Measurements from ENCODE around the gene GABARAP. TPM values are rescaled to one million over a fixed set of nuclear protein-coding genes. Genes with fewer than 3 reads are reported as not detected.

GABARAP gene
- total RNA-seq, 2 donors from 2014 or later, result 167 to 298 TPM

DNA sequence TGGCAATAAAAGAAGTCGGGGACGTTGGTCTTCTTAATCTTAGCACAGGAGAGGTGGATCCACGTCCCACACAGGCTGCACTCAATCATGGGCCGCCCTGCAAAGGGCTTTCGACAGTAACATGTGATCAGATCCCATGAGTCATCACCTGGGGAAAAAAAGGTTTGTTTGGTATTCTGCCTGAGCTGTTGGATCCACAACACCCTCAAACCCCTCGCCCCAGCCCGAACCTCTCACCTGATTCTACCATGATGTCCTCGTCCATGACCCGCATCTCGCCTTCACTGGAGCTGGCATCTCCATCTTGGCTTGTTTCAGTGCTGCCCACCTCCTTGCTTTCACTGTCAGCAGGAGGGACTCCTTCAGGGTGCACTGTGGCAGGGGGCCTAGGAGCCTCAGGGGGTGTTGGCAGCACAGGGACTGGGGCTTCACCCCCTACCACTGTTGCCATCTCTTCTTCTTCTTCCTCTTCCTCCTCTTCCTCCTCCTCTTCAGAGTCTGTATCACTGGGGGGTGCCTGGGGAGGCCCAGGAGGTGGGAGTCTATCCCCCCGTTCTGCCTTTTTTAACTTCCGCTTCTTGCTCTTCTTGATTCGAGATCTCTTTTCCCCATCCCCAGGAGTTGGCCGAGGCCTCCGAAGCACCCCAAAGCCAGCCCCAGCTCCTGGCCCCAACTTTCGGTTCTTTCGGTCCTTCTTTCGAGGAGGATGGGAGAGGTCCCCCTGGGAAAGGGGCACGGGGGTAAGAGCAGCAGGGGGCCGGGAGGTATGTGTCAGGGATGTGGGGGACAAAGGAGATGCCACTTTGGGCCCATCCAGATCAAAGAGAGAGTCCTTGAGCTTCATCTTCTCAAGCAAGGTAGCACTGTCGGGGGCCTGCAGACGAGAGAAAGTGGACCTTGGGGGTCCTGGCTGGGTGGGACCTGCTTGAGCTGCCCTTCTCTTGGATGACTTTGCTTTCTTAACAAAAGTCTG is 6.3 kb downstream of the GABARAP start:
- no peak for ATAC-seq
- Mint-ChIP-seq H3K27ac (peak overlapping the region in 1 of 2 donors; percentile 91), H3K36me3 (peaks cover 34 to 39% of the 10 kb centered on the region in 2 donors), H3K9me3 (no peaks in the 10 kb centered on the region)
- no peak for DNase-seq (ENCODE audit: low spot score in 2 of 2)

DNA sequence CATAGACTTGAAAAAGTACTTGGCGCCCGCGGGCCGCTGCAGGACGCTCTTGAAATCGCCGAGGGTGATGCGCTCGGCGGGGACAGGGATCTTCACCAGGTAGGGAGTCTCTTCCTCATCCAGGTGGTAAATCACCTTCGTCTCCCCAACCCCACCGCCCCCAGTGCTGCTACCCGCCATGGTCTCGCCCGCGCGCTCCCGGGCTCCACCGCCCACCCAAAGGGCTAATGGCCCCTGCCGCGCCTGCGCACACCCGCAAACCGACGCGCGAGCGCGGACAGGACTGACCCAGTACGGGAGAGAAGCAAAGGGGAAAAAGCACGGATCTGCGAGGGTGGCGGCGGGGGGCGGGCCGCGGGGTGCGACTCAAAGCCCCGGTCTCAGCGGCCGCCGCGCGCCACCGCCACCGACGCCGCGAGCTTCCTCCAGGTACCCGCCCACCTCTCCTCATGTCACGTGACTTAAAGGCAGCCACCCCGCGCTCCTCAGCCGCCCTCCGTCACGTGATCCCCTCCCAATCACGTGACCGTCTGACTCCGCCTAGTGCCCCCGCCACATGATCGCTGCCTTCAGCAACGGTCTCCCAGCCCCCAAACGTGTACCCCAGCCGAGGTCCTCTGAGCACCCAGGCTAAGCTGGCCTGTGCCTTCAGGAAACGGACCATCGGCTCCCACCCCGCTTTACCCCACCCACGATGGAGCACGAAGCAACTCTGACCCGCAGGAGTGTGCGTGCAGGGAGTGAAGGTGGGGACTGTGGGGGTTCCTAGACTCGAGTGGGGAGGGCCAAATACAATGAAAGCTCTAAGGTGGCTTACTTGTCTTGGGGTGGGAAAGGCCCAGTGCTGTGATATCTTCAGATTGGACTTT is 7.9 kb downstream of the GABARAP start, which contains the start of gene DVL2:
Gene DVL2, minus strand, starts transcription at position 435 of the 869 bp plus-strand sequence. Its CDS starts 255 bp downstream, at position 180.
- Mint-ChIP-seq H3K27ac (peak within 1 kb of the TSS; percentile 92 to 97), H3K36me3 (peaks cover 28 to 43% of the 10 kb centered on the region in 2 donors), H3K9me3 (no peaks in the 10 kb centered on the region)
- peak; percentile 62 to 63 for ATAC-seq
- peak; percentile 92 to 96 for DNase-seq (ENCODE audit: low spot score in 2 of 2)

DNA sequence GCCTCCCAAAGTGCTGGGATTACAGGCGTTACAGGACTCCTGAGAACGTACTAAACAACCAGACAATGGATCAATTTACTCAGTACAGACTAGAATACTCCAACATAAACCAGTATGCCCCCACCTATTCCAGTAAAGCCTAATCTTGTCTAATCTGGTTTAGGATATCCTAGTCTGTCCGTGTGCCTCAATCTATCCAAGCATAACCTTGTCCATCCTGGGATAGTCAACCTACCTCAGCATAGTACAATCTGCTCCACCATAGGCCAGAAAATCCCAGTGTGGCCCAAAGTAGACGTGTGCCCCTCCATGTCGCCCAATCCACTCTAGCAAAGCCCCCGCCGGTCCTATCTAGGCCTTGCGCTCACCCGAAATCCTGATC is 8.6 kb downstream of the GABARAP start:
- ATAC-seq, result peak; percentile 1 to 17

DNA sequence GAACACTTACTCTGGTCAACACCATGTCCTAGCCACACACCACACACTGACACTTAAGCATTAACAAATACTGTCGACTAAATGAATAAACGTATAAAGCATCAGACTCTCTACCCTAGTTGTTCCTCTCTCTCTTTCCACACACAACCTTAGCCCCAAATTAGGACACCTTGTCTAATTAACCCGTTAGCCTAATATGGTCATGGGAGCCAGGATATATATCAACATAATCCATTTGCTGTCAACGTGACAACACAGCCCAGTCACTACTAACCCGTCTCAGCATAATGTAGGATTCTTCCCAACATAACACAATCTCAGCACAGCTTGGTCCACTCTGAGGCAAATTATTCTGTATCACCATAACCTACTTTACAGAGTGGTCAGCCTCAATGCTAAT is 10.1 kb downstream of the GABARAP start:
- peaks cover 32 to 48% of the 10 kb centered on the region in 2 donors for H3K36me3 Mint-ChIP-seq
- H3K9me3 Mint-ChIP-seq, result no peaks in the 10 kb centered on the region
- ATAC-seq (no peak), DNase-seq (ENCODE audit: low spot score in 2 of 2) (no peak)
- H3K27ac Mint-ChIP-seq, result peak overlapping the region in 1 of 2 donors; percentile 18

More for the DNA sequence above, 8.6 kb downstream of the GABARAP start:
- peak overlapping the region; percentile 90 to 92 for H3K27ac Mint-ChIP-seq
- peaks cover 28 to 43% of the 10 kb centered on the region in 2 donors for H3K36me3 Mint-ChIP-seq
- DNase-seq (ENCODE audit: low spot score in 2 of 2), result peak in 1 of 2 donors; percentile 28
- no peaks in the 10 kb centered on the region for H3K9me3 Mint-ChIP-seq

DNA sequence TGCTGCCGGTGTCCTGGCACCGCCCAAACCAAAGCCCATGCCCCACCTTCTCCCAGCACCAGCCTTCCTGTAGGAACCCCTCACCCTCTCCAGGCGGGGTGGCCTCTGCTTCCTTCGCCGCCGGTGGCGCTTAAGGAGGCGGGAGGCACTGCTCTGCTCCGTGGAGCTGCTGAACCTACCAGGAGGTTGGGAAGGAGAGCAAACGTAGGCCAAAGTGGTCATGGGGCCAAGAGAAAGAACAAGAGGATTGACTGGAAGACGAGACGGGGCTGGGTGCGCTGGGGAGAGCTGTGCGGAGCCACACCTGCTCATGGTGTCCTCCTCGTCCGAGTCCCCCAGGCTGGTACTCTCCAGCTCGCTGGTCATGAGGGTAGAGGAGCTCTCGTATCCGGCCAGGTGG is 12.7 kb downstream of the GABARAP start:
- ATAC-seq (no peak), DNase-seq (ENCODE audit: low spot score in 2 of 2) (no peak)
- Mint-ChIP-seq H3K27ac (no peak overlapping the region), H3K36me3 (peaks cover 25 to 36% of the 10 kb centered on the region in 2 donors), H3K9me3 (no peaks in the 10 kb centered on the region)

DNA sequence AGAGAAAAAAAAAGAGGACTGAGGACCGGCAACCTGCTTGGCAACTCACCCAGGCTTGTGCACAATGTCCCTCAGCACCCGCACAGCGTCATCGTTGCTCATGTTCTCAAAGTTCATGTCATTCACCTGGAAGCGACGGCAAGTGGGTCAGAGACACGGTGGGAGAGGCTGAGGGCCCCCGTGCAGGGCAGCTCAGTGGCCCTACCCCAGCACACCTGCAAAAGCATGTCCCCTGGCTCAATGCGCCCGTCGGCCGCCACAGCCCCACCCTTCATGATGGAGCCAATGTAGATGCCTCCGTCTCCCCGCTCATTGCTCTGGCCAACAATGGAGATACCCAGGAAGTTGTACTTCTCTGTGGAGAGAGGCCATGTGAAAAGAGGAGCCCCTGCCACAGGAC is 13.3 kb downstream of the GABARAP start:
- no peak overlapping the region for H3K27ac Mint-ChIP-seq
- no peaks in the 10 kb centered on the region for H3K9me3 Mint-ChIP-seq
- H3K36me3 Mint-ChIP-seq, result peaks cover 23 to 37% of the 10 kb centered on the region in 2 donors
- no peak for ATAC-seq
- DNase-seq (ENCODE audit: low spot score in 2 of 2), result no peak

DNA sequence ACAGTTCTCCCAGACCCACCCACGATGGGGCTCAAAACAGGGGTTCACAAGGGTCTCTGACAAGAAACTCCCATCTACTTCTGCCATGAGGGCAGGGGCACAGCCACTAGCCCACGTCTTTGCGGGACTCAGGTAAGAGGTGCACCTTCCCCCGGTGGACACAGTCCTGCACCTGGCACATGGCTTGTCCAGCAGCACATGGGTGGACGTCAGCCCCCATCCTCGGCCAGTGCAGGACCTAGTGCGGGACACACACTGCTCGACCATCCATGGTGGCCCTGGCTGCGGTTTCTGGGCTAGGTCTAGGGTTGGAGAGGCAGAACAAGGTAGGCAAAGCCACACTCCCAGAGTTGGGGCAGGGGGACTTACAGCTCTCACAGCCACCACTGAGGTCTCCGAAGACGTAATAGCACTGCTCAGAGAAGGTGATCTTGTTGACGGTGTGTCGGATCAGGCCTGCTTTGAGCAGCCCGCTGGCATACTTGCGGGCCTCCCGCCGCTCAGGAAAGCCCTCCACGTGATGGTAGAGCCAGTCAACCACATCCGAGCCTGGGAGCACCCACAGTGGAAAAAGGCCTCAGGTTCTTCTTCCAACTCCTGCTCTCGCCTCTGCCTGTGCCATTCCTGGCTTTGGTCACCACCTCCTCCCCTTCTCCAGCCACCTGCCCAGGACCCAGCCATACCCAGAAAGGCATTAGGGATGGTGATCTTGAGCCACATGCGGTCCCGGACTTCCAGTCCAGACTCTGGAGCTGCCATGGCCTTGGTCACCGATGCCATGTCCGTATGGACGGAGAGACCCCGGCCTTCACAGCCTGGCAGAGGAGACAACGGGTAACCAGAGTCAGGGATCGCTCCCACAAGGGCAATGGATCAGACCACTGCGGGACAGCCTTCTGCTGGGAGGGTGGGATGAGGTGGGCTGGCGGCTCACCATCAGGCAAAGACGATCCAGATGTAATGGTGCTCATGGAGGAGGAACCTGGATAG is 15.2 kb downstream of the GABARAP start:
- no peaks in the 10 kb centered on the region for H3K9me3 Mint-ChIP-seq
- peaks cover 8 to 28% of the 10 kb centered on the region in 2 donors for H3K36me3 Mint-ChIP-seq
- DNase-seq (ENCODE audit: low spot score in 2 of 2), result no peak
- ATAC-seq, result peak in 1 of 2 donors; percentile 7
- peak overlapping the region in 1 of 2 donors; percentile 59 for H3K27ac Mint-ChIP-seq

DNA sequence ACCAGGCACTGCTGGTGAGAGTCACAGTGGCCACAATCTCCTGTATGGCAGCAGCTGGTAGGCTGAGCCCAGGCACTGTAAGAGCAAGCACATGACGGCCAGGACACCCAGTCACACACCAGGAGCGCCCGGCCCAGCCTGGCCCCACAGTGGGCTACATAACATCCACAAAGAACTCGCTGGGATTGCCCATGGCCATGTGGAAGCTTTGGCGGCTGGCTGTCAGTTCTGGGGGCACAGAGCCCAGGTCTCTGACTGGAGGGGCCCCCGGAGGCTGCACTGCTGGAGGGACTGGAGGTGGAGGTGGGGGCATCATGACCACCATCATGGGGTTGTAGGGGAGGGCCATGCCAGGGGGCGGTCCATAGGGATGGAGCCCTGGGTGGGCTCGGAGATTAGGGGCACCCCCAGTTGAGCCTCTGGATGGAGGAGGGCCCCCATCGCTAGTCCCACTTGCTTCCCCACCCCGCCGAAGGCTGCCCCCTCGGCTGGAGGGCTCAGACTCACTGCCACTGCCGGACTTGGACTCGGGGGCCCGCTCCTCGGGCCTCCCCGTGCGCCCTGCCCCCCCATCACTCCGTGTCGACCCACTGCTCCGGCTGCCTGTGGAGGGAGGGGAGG is 16.4 kb downstream of the GABARAP start:
- H3K36me3 Mint-ChIP-seq, result peaks cover 14 to 32% of the 10 kb centered on the region in 2 donors

DNA sequence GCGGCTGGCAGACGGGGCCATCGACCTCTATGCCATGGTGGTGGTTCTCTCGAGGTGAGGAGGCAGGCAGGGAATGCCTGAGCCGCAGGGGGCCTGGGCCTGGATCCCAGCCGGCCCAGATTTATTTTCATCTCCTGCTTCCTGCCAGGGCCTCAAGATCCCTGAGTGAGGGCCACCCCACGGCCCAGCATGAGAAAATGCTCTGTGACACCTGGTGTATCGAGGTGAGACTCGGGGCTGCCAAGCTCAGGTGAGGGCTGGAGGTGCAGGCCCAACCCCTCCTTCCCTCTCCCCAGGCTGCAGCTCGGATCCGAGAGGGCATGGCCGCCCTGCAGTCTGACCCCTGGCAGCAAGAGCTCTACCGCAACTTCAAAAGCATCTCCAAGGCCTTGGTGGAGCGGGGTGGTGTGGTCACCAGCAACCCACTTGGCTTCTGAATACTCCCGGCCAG is 17.6 kb downstream of the GABARAP start:
- no peak for DNase-seq (ENCODE audit: low spot score in 2 of 2)
- Mint-ChIP-seq H3K36me3 (peaks cover 20 to 43% of the 10 kb centered on the region in 2 donors), H3K9me3 (no peaks in the 10 kb centered on the region), H3K27ac (no peak overlapping the region)
- ATAC-seq, result no peak

More for the DNA sequence above, 16.4 kb downstream of the GABARAP start:
- DNase-seq (ENCODE audit: low spot score in 2 of 2) (no peak), ATAC-seq (no peak)
- no peaks in the 10 kb centered on the region for H3K9me3 Mint-ChIP-seq
- peak overlapping the region in 1 of 2 donors; percentile 59 for H3K27ac Mint-ChIP-seq

DNA sequence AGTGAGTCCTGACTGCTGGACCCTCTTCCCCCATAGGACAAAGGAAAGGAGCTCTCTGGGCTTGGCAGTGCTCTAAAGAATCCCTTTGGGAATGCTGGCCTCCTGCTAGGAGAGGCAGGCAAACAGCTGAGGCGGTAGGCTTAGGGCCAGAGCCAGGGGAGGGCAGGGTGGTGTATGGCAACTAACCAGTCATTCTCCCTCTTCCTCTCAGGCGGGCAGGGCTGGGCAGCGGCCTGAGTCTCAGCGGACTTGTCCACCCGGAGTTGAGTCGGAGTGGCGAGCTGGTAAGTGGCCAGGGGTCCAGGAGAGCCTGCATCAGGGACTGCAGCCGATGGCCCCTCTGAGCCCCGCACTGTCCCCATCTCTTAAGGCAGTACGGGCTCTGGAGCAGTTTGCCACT is 18.1 kb downstream of the GABARAP start:
- H3K27ac Mint-ChIP-seq, result no peak overlapping the region
- no peak for ATAC-seq
- peaks cover 20 to 41% of the 10 kb centered on the region in 2 donors for H3K36me3 Mint-ChIP-seq
- no peak for DNase-seq (ENCODE audit: low spot score in 2 of 2)
- H3K9me3 Mint-ChIP-seq, result no peaks in the 10 kb centered on the region

DNA sequence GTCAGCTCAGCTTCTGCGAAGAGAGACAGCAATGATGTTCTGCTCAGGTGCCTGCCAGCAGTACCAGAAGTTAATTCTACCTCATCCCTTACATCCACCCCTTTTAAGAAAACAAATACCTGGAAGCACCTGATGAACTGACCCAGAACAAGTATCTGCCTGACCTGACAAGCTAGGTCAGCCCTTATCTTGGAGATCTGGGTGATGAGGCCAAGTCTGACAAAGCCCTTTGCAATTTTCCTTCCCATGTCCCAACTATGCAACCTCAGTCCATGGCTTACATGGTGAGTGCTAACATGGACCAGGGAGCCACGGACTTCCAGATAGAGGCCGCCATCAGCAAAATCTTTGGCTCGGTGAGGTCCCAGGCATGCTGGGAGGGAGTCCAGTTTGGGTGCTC is 18.9 kb downstream of the GABARAP start:
- no peak for DNase-seq (ENCODE audit: low spot score in 2 of 2)
- Mint-ChIP-seq H3K9me3 (no peaks in the 10 kb centered on the region), H3K36me3 (peaks cover 20 to 36% of the 10 kb centered on the region in 2 donors), H3K27ac (peak overlapping the region; percentile 1 to 10)
- no peak for ATAC-seq

DNA sequence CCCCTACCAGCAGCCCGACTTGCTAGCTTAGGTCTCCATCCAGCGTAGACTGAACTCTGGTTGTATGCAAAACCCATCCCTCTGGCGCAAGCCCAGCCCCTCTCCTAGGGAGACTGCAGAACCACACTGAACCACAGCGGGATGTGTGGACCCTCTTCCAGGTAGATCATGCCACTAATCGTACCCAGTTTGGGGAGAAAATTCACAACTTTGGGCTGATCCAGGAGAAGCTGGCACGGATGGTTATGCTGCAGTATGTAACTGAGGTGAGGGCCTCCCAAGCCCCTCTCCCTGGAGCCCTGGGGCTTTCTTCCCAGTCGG is 19.3 kb downstream of the GABARAP start:
- ATAC-seq, result no peak
- H3K27ac Mint-ChIP-seq, result no peak overlapping the region
- peaks cover 16 to 32% of the 10 kb centered on the region in 2 donors for H3K36me3 Mint-ChIP-seq
- no peaks in the 10 kb centered on the region for H3K9me3 Mint-ChIP-seq
- DNase-seq (ENCODE audit: low spot score in 2 of 2), result no peak

DNA sequence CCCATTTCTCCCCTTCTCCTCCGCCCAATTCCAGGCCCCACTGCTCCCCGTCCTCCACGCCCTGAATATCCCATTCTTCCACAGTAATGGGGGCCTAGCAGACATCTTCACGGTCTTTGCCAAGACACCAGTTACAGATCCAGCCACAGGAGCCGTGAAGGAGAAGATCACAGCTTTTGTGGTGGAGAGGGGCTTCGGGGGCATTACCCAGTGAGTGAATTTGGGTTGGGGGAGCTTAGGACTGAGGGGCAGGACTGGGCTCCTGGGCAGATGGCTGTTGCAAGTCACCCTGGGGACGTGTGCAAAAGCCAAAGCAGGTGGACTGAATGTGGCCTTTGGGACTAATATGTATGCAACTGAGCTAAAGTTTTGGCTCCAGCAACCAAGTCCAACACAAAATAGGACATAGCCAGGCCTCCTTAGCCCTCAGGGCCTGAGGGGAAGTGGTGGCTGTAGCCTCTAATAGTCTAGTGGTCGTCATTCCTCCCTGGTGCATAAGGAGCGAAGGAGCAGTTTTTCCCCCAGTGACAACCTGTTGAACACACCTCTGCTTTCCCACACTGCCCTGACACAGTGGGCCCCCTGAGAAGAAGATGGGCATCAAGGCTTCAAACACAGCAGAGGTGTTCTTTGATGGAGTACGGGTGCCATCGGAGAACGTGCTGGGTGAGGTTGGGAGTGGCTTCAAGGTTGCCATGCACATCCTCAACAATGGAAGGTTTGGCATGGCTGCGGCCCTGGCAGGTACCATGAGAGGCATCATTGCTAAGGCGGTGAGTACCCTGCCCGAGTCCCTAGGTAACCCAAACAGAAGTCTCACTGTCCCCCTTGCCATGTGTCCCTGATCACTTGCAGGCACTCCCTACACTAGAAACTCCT is 19.9 kb downstream of the GABARAP start:
- ATAC-seq, result no peak
- Mint-ChIP-seq H3K27ac (peak overlapping the region in 1 of 2 donors; percentile 72), H3K9me3 (no peaks in the 10 kb centered on the region), H3K36me3 (peaks cover 14 to 29% of the 10 kb centered on the region in 2 donors)
- DNase-seq (ENCODE audit: low spot score in 2 of 2), result no peak

DNA sequence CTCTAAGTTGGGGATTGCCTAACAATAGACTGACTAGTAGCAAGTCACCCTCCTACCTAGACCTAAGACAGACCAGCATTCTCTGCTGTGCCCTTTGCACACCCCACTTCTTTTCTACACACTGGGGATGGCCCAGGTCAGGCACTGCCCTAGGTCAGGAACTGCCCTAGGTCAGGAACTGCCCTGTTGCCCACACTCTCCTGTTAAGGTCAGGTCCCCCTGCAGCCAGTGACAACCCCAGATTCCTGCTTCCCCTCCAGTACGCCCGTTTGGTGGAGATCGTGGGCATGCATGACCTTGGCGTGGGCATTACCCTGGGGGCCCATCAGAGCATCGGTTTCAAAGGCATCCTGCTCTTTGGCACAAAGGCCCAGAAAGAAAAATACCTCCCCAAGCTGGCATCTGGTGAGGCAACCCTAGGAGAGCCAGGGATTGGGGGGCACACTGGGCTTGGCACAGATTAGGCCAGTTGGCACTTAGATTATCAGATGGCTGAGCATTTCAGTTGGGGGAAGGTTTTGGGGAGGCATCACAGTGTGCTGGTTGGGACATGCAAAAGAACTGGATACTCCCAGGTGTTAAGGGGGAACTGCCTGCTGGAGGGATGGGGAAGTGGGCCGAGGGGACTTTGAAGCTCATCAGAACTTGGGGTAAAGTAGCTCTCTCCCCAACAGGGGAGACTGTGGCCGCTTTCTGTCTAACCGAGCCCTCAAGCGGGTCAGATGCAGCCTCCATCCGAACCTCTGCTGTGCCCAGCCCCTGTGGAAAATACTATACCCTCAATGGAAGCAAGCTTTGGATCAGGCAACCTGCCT is 20.8 kb downstream of the GABARAP start:
- DNase-seq (ENCODE audit: low spot score in 2 of 2) (no peak), ATAC-seq (no peak)
- Mint-ChIP-seq H3K9me3 (no peaks in the 10 kb centered on the region), H3K27ac (peak overlapping the region; percentile 89 to 92), H3K36me3 (peaks cover 14 to 29% of the 10 kb centered on the region in 2 donors)

All from activated naive CD4-positive, alpha-beta T cell treated with anti-CD3 and anti-CD28 coated beads, Interleukin-2, amount 50 U/mL, for 72 hours (primary cell).